K562 (cell line): ENCODE measurements around the gene JADE2. TPM values are rescaled to one million over a fixed set of nuclear protein-coding genes. Genes with fewer than 3 reads are reported as not detected.
A peak's percentile ranks its signal among the peaks of the same experiment; 100 is the strongest.

Source experiments
- ARID2 ChIP-seq: fragments of 450-650 bp; IDR thresholded peaks from 2 replicates; pipeline ENCODE4 v1.6.1; 2017; ENCODE audit warnings: antibody characterized with exemption, mild to moderate bottlenecking
- CBX3 ChIP-seq, 2 experiments: IDR thresholded peaks; 1 replicate in 1 of 2; 2 replicates in 1 of 2; pipeline ENCODE4 v1.6.1; 2012; ENCODE audit warnings: inconsistent platforms in 2 of 2, low read length in 2 of 2, borderline replicate concordance in 1 of 2, control low read depth in 1 of 2
- CTBP1 ChIP-seq: fragments of 450-650 bp; IDR thresholded peaks from 2 replicates; pipeline ENCODE4 v1.6.1; 2016; ENCODE audit warnings: borderline replicate concordance
- CTCF ChIP-seq, 3 experiments: IDR thresholded peaks in 2 of 3; conservative IDR thresholded peaks in 1 of 3; 2 replicates each; pipeline ENCODE4 v1.5.1; 2011 to 2012; ENCODE audit warnings: low read length in 3 of 3, mild to moderate bottlenecking in 3 of 3, control low read depth in 2 of 3, improper control_type of control experiment in 1 of 3, inconsistent platforms in 1 of 3, low read depth in 1 of 3, mixed read lengths in 1 of 3, moderate library complexity in 1 of 3; ENCODE audit not compliant: insufficient read depth in 2 of 3
- EZH2 ChIP-seq: IDR thresholded peaks from 2 replicates; pipeline ENCODE4 v1.6.1; 2012; ENCODE audit warnings: low read depth, mild to moderate bottlenecking, inconsistent platforms, low read length, borderline replicate concordance
- FOXK1 ChIP-seq: sonication (generic); formaldehyde crosslinking; IDR thresholded peaks from 2 replicates; pipeline ENCODE4 v1.8.0; 2022; ENCODE audit warnings: missing genetic modification reagents, mild to moderate bottlenecking, borderline replicate concordance
- MAZ ChIP-seq, 2 experiments: fragments of 450-650 bp in 1 of 2; sonication (generic) in 1 of 2; formaldehyde crosslinking; IDR thresholded peaks in 1 of 2; conservative IDR thresholded peaks in 1 of 2; 2 replicates each; pipeline versions ENCODE4 v1.4.0 to v1.5.0; 2020; ENCODE audit warnings: mild to moderate bottlenecking in 1 of 2, missing genetic modification reagents in 1 of 2
- MYNN ChIP-seq, 2 experiments: sonication (generic); formaldehyde crosslinking in 1 of 2; IDR thresholded peaks; 2 replicates each; pipeline versions ENCODE4 v1.5.0 to v1.6.1; 2016 to 2020; ENCODE audit warnings: antibody characterized with exemption in 1 of 2, missing genetic modification reagents in 1 of 2
- NFE2 ChIP-seq: IDR thresholded peaks from 2 replicates; pipeline ENCODE4 v1.6.1; 2014; ENCODE audit warnings: antibody characterized with exemption, low read depth
- RAD21 ChIP-seq, 2 experiments: fragments of 250-450 bp in 1 of 2; fragments of 450-650 bp in 1 of 2; sonication (Bioruptor Pico) in 1 of 2; formaldehyde crosslinking in 1 of 2; IDR thresholded peaks in 1 of 2; conservative IDR thresholded peaks in 1 of 2; 2 replicates each; pipeline versions ENCODE4 v1.4.0 to v1.8.0; 2020 to 2022; ENCODE audit warnings: mild to moderate bottlenecking in 2 of 2, moderate library complexity in 1 of 2
- RB1 ChIP-seq: fragments of 450-650 bp; IDR thresholded peaks from 2 replicates; pipeline ENCODE4 v1.6.1; 2017; ENCODE audit warnings: low read depth, mild to moderate bottlenecking
- REST ChIP-seq, 2 experiments: fragments of 450-650 bp; formaldehyde crosslinking in 1 of 2; IDR thresholded peaks; 2 replicates each; pipeline versions ENCODE4 v1.4.0 to v1.6.1; 2014 to 2020; ENCODE audit warnings: mild to moderate bottlenecking in 2 of 2, borderline replicate concordance in 1 of 2, low read depth in 1 of 2
- RHOXF2B ChIP-seq: fragments of 250-450 bp; sonication (Bioruptor Pico); conservative IDR thresholded peaks from 2 replicates; pipeline ENCODE4 v1.5.1; 2021
- SMC3 ChIP-seq: conservative IDR thresholded peaks from 2 replicates; pipeline ENCODE4 v1.6.1; 2011; ENCODE audit warnings: low read depth, low read length, improper control_type of control experiment; ENCODE audit not compliant: insufficient read depth
- ZNF384 ChIP-seq: IDR thresholded peaks from 2 replicates; pipeline ENCODE4 v1.6.1; 2012; ENCODE audit warnings: low read depth, low read length, improper control_type of control experiment
- polyA plus RNA-seq, 8 experiments: library from polyadenylated mRNA; depleted of rRNA in 4 of 8; stranded (reverse) in 5 of 8; unstranded in 3 of 8; fragments of >200 nt; fragmentation: Nextera tagmentation in 2 of 8; fragmentation: Illumina TruSeq in 1 of 8; extraction: Ambion mirVana in 2 of 8; extraction: Trizol in 1 of 8; gene quantifications; 2 replicates each; pipeline versions ENCODE4 v1.2.1 to v1.2.3, GENCODE V29; 2011 to 2014; ENCODE audit warnings: inconsistent platforms in 1 of 8, missing spikeins in 1 of 8
- total RNA-seq, 7 experiments: library from RNA; depleted of rRNA in 6 of 7; stranded (reverse); fragments of >200 nt in 6 of 7; fragmentation: Illumina TruSeq in 2 of 7; extraction: Trizol in 2 of 7; gene quantifications; 2 replicates each; pipeline versions ENCODE4 v1.2.1 to v1.2.3, GENCODE V29; 2011 to 2021; ENCODE audit warnings: low replicate concordance in 1 of 7

JADE2 gene
- total and polyA plus RNA-seq, 9 of the 15 experiments (the other 6 are each of a cell fraction or from before 2014, with no cell fraction given), result 0.50 to 23.3 (median 9.1) TPM

GRCh38 chr5:134586866-134587524, 61.5 kb downstream of the JADE2 start (continued):
- TF ChIP-seq CTCF (IDR thresholded peaks at IDR 0.05 in 2 of 3, conservative IDR thresholded peaks at IDR 0.05 in 1 of 3; ENCODE audit: insufficient read depth in 2 of 3, low read depth in 1 of 3, low read length in 3 of 3), result peak; percentile 82 to 95 (median 92)
- TF ChIP-seq CBX3 (IDR thresholded peaks at IDR 0.05; ENCODE audit: borderline replicate concordance in 1 of 2, low read length in 2 of 2), result peak in 1 of 2 experiments; percentile 39; a peak in 1 of 3 replicates
- peak; percentile 80 for TF ChIP-seq SMC3
- TF ChIP-seq NFE2, result 0 out of 2 replicates have a peak, but pooled peaks have one; percentile 8
- peak; percentile 66; the same call in 1 of the 2 replicates for TF ChIP-seq REST (IDR thresholded peaks at IDR 0.05; ENCODE audit: borderline replicate concordance)
- TF ChIP-seq REST (CRISPR knock-in tag; IDR thresholded peaks at IDR 0.05; ENCODE audit: low read depth), result no peak
- TF ChIP-seq RAD21 (CRISPR knock-in tag; conservative IDR thresholded peaks at IDR 0.05 in 1 of 2, IDR thresholded peaks at IDR 0.05 in 1 of 2), result peak; percentile 63 to 90
- TF ChIP-seq ZNF384, result peak; percentile 65; the same call in 1 of the 2 replicates
- no peak for TF ChIP-seq RHOXF2B (CRISPR knock-in tag)
- TF ChIP-seq EZH2, result no peak
- TF ChIP-seq RB1, result 0 out of 2 replicates have a peak, but pooled peaks have one; percentile 41
- peak; percentile 48; the same call in 1 of the 2 replicates for TF ChIP-seq ARID2
- TF ChIP-seq MYNN (IDR thresholded peaks at IDR 0.05), result peak; percentile 61; the same call in 1 of the 2 replicates
- TF ChIP-seq MYNN (CRISPR knock-in tag; IDR thresholded peaks at IDR 0.05), result no peak
- TF ChIP-seq CTBP1, result 0 out of 2 replicates have a peak, but pooled peaks have one; percentile 37
- peak in 1 of 2 experiments; percentile 47; a peak in 1 of 4 replicates for TF ChIP-seq MAZ (CRISPR knock-in tag; conservative IDR thresholded peaks at IDR 0.05 in 1 of 2, IDR thresholded peaks at IDR 0.05 in 1 of 2)
- TF ChIP-seq FOXK1, result 0 out of 2 replicates have a peak, but pooled peaks have one; percentile 55
